Measurements from ENCODE around the gene BCL3. TPM values are rescaled to one million over a fixed set of nuclear protein-coding genes. Genes with fewer than 3 reads are reported as not detected.
A peak's percentile ranks its signal among the peaks of the same experiment; 100 is the strongest.

The BCL3 gene
- total and polyA plus RNA-seq, 2 of the 13 experiments (the other 11 are each of a cell fraction or from before 2014, with no cell fraction given), result 2.3 to 4.0 TPM

DNA sequence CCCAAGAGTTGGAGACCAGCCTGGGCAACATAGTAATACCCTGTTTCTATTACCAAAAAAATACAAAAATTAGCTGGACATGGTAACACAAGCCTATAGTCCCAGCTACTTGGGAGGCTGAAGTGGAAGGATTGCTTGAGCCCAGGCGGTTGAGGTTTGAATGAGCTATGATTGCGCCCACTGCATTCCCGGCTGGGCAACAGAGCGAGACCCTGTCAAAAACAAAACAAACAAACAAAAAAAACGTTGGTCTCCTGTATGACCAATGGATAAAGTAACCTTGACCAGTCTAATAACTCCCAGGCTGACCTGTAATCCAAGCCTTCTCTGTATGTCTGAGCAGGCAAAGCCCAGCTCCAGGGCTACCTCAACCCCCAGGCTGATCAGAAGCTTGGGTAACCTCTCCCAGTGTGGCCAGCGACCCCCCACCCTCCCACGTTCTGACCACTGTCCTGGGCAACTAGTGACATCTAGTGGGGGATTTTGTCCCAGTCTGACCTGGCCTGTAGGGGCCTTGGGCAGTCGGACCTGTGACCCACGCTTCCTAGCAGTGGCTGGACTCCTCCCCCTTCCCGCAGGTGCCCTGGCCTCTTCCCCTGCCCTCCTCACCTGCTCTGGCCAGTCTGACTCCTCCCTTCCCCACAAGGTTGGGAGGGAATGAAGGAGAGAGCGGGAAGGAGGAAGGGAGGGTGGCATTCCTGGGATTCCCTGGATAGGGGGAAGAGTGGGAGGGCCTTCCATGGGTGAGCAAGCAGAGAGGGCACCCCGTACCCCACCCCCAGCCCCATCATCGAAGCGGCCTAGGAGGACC lies 59.3 kb downstream of the BCL3 start (continued):
- TF ChIP-seq, protein P1, sequence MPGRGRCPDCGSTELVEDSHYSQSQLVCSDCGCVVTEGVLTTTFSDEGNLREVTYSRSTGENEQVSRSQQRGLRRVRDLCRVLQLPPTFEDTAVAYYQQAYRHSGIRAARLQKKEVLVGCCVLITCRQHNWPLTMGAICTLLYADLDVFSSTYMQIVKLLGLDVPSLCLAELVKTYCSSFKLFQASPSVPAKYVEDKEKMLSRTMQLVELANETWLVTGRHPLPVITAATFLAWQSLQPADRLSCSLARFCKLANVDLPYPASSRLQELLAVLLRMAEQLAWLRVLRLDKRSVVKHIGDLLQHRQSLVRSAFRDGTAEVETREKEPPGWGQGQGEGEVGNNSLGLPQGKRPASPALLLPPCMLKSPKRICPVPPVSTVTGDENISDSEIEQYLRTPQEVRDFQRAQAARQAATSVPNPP (CRISPR knock-in tag; IDR thresholded peaks at IDR 0.05), result no peak
- no peak for TF ChIP-seq ZSCAN31 (CRISPR knock-in tag; IDR thresholded peaks at IDR 0.05; ENCODE audit: low read depth)
- TF ChIP-seq MYNN (CRISPR knock-in tag; IDR thresholded peaks at IDR 0.05; ENCODE audit: low read depth), result no peak
- TF ChIP-seq ZNF24 (IDR thresholded peaks at IDR 0.05), result no peak
- TF ChIP-seq AGO1 (IDR thresholded peaks at IDR 0.05; ENCODE audit: low read depth, low read length, poor library complexity, severe bottlenecking), result no peak
- TF ChIP-seq, protein P2, sequence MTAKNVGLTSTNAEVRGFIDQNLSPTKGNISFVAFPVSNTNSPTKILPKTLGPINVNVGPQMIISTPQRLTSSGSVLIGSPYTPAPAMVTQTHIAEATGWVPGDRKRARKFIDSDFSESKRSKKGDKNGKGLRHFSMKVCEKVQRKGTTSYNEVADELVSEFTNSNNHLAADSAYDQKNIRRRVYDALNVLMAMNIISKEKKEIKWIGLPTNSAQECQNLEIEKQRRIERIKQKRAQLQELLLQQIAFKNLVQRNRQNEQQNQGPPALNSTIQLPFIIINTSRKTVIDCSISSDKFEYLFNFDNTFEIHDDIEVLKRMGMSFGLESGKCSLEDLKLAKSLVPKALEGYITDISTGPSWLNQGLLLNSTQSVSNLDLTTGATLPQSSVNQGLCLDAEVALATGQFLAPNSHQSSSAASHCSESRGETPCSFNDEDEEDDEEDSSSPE (CRISPR knock-in tag; IDR thresholded peaks at IDR 0.05), result no peak
- TF ChIP-seq, protein P3, sequence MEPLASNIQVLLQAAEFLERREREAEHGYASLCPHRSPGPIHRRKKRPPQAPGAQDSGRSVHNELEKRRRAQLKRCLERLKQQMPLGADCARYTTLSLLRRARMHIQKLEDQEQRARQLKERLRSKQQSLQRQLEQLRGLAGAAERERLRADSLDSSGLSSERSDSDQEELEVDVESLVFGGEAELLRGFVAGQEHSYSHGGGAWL (CRISPR knock-in tag; IDR thresholded peaks at IDR 0.05), result no peak
- TF ChIP-seq, protein P4, sequence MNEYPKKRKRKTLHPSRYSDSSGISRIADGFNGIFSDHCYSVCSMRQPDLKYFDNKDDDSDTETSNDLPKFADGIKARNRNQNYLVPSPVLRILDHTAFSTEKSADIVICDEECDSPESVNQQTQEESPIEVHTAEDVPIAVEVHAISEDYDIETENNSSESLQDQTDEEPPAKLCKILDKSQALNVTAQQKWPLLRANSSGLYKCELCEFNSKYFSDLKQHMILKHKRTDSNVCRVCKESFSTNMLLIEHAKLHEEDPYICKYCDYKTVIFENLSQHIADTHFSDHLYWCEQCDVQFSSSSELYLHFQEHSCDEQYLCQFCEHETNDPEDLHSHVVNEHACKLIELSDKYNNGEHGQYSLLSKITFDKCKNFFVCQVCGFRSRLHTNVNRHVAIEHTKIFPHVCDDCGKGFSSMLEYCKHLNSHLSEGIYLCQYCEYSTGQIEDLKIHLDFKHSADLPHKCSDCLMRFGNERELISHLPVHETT (CRISPR knock-in tag; conservative IDR thresholded peaks at IDR 0.05), result no peak
- no peak for TF ChIP-seq TP53 (CRISPR knock-in tag; conservative IDR thresholded peaks at IDR 0.05)
- TF ChIP-seq SMAD3 (CRISPR knock-in tag; IDR thresholded peaks at IDR 0.05), result no peak
- 0 out of 2 replicates have a peak, but pooled peaks have one; percentile 54 for TF ChIP-seq KLF9 (CRISPR knock-in tag; IDR thresholded peaks at IDR 0.05; ENCODE audit: low read depth)
- no peak for TF ChIP-seq KDM5A (IDR thresholded peaks at IDR 0.05; ENCODE audit: borderline replicate concordance, low read length)
- TF ChIP-seq, protein P5, sequence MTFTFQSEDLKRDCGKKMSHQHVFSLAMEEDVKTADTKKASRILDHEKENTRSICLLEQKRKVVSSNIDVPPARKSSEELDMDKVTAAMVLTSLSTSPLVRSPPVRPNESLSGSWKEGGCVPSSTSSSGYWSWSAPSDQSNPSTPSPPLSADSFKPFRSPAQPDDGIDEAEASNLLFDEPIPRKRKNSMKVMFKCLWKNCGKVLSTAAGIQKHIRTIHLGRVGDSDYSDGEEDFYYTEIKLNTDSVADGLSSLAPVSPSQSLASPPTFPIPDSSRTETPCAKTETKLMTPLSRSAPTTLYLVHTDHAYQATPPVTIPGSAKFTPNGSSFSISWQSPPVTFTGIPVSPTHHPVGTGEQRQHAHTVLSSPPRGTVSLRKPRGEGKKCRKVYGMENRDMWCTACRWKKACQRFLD (CRISPR knock-in tag; IDR thresholded peaks at IDR 0.05; ENCODE audit: borderline replicate concordance), result no peak
- TF ChIP-seq, protein P6, sequence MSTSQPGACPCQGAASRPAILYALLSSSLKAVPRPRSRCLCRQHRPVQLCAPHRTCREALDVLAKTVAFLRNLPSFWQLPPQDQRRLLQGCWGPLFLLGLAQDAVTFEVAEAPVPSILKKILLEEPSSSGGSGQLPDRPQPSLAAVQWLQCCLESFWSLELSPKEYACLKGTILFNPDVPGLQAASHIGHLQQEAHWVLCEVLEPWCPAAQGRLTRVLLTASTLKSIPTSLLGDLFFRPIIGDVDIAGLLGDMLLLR (CRISPR knock-in tag; IDR thresholded peaks at IDR 0.05), result no peak
- TF ChIP-seq, protein P7, sequence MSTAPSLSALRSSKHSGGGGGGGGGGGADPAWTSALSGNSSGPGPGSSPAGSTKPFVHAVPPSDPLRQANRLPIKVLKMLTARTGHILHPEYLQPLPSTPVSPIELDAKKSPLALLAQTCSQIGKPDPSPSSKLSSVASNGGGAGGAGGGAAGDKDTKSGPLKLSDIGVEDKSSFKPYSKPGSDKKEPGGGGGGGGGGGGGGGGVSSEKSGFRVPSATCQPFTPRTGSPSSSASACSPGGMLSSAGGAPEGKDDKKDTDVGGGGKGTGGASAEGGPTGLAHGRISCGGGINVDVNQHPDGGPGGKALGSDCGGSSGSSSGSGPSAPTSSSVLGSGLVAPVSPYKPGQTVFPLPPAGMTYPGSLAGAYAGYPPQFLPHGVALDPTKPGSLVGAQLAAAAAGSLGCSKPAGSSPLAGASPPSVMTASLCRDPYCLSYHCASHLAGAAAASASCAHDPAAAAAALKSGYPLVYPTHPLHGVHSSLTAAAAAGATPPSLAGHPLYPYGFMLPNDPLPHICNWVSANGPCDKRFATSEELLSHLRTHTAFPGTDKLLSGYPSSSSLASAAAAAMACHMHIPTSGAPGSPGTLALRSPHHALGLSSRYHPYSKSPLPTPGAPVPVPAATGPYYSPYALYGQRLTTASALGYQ (CRISPR knock-in tag; IDR thresholded peaks at IDR 0.05), result no peak
- peak; percentile 74 for TF ChIP-seq CBX1 (IDR thresholded peaks at IDR 0.05; ENCODE audit: low read depth)
- no peak for TF ChIP-seq SP1 (IDR thresholded peaks at IDR 0.05)
- TF ChIP-seq SP1 (CRISPR knock-in tag; IDR thresholded peaks at IDR 0.05), result peak; percentile 60
- no peak for TF ChIP-seq CAMTA2 (CRISPR knock-in tag; IDR thresholded peaks at IDR 0.05; ENCODE audit: borderline replicate concordance)
